ENCODE measurements around the gene UGCG. TPM values are rescaled to one million over a fixed set of nuclear protein-coding genes. Genes with fewer than 3 reads are reported as not detected.
A peak's percentile ranks its signal among the peaks of the same experiment; 100 is the strongest.

UGCG gene
- total and polyA plus RNA-seq, 9 of the 15 experiments (the other 6 are each of a cell fraction or from before 2014, with no cell fraction given): 20.0 to 40.3 (median 29.2) TPM

DNA sequence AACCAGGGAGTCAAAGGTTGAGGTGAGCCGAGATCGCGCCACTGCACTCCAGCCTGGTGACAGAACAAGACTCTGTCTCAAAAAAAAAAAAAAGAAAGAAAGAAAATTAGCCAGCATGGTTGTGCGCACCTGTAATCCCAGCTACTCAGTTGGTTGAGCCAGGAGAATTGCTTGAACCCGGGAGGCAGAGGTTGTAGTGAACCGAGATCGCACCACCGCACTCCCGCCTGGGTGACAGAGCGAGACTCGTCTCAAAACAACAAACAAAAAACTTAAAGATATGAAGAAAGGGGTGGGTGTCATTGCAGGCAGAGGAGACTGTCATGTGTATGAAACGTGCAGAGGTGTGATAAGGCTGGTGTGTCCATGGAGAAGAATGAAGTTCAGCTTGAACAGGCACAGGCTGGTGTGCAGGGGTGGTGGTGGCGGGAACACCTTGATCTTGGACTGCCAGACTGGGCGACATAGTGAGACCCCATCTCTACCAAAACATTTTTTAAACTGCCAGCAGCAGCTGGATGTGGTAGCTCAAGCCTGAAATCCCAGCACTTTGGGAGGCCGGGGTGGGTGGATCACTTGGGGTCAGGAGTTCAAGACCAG, 69.6 kb downstream of the UGCG start (continued):
- TF ChIP-seq, protein P1, sequence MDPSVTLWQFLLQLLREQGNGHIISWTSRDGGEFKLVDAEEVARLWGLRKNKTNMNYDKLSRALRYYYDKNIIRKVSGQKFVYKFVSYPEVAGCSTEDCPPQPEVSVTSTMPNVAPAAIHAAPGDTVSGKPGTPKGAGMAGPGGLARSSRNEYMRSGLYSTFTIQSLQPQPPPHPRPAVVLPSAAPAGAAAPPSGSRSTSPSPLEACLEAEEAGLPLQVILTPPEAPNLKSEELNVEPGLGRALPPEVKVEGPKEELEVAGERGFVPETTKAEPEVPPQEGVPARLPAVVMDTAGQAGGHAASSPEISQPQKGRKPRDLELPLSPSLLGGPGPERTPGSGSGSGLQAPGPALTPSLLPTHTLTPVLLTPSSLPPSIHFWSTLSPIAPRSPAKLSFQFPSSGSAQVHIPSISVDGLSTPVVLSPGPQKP (CRISPR knock-in tag; IDR thresholded peaks at IDR 0.05): no peak
- TF ChIP-seq CBFA2T2 (conservative IDR thresholded peaks at IDR 0.05) (peak; percentile 56), TRIM24 (IDR thresholded peaks at IDR 0.05) (peak; percentile 20 to 61; a peak in 2 of 4 replicates), BMI1 (IDR thresholded peaks at IDR 0.05; ENCODE audit: low read length) (no peak), TCF3 (CRISPR knock-in tag; IDR thresholded peaks at IDR 0.05) (peak; percentile 79), NR2C1 (IDR thresholded peaks at IDR 0.05) (no peak; the same call in 1 of the 2 replicates), NR2C1 (tag; IDR thresholded peaks at IDR 0.05) (0 out of 2 replicates have a peak, but pooled peaks have one; percentile 6), ZEB2 (IDR thresholded peaks at IDR 0.05) (peak; percentile 43; the same call in 1 of the 2 replicates), FOXA3 (CRISPR knock-in tag; conservative IDR thresholded peaks at IDR 0.05 in 1 of 2, IDR thresholded peaks at IDR 0.05 in 1 of 2) (no peak), SOX6 (IDR thresholded peaks at IDR 0.05) (peak; percentile 82), RBM25 (IDR thresholded peaks at IDR 0.05; ENCODE audit: low read depth, low read length, severe bottlenecking) (peak; percentile 46)
- TF ChIP-seq, protein P2, sequence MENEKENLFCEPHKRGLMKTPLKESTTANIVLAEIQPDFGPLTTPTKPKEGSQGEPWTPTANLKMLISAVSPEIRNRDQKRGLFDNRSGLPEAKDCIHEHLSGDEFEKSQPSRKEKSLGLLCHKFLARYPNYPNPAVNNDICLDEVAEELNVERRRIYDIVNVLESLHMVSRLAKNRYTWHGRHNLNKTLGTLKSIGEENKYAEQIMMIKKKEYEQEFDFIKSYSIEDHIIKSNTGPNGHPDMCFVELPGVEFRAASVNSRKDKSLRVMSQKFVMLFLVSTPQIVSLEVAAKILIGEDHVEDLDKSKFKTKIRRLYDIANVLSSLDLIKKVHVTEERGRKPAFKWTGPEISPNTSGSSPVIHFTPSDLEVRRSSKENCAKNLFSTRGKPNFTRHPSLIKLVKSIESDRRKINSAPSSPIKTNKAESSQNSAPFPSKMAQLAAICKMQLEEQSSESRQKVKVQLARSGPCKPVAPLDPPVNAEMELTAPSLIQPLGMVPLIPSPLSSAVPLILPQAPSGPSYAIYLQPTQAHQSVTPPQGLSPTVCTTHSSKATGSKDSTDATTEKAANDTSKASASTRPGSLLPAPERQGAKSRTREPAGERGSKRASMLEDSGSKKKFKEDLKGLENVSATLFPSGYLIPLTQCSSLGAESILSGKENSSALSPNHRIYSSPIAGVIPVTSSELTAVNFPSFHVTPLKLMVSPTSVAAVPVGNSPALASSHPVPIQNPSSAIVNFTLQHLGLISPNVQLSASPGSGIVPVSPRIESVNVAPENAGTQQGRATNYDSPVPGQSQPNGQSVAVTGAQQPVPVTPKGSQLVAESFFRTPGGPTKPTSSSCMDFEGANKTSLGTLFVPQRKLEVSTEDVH (IDR thresholded peaks at IDR 0.05; ENCODE audit: low read depth, partially characterized antibody): no peak
- TF ChIP-seq, protein P3, sequence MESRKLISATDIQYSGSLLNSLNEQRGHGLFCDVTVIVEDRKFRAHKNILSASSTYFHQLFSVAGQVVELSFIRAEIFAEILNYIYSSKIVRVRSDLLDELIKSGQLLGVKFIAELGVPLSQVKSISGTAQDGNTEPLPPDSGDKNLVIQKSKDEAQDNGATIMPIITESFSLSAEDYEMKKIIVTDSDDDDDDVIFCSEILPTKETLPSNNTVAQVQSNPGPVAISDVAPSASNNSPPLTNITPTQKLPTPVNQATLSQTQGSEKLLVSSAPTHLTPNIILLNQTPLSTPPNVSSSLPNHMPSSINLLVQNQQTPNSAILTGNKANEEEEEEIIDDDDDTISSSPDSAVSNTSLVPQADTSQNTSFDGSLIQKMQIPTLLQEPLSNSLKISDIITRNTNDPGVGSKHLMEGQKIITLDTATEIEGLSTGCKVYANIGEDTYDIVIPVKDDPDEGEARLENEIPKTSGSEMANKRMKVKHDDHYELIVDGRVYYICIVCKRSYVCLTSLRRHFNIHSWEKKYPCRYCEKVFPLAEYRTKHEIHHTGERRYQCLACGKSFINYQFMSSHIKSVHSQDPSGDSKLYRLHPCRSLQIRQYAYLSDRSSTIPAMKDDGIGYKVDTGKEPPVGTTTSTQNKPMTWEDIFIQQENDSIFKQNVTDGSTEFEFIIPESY (CRISPR knock-in tag; IDR thresholded peaks at IDR 0.05): peak; percentile 91
- TF ChIP-seq, protein P4, sequence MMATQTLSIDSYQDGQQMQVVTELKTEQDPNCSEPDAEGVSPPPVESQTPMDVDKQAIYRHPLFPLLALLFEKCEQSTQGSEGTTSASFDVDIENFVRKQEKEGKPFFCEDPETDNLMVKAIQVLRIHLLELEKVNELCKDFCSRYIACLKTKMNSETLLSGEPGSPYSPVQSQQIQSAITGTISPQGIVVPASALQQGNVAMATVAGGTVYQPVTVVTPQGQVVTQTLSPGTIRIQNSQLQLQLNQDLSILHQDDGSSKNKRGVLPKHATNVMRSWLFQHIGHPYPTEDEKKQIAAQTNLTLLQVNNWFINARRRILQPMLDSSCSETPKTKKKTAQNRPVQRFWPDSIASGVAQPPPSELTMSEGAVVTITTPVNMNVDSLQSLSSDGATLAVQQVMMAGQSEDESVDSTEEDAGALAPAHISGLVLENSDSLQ (IDR thresholded peaks at IDR 0.05): 0 out of 2 replicates have a peak, but pooled peaks have one; percentile 14
- TF ChIP-seq, protein P5, sequence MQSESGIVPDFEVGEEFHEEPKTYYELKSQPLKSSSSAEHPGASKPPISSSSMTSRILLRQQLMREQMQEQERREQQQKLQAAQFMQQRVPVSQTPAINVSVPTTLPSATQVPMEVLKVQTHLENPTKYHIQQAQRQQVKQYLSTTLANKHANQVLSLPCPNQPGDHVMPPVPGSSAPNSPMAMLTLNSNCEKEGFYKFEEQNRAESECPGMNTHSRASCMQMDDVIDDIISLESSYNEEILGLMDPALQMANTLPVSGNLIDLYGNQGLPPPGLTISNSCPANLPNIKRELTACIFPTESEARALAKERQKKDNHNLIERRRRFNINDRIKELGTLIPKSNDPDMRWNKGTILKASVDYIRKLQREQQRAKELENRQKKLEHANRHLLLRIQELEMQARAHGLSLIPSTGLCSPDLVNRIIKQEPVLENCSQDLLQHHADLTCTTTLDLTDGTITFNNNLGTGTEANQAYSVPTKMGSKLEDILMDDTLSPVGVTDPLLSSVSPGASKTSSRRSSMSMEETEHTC (IDR thresholded peaks at IDR 0.05): peak; percentile 43; the same call in 1 of the 2 replicates
